ENCODE results near the gene GPRIN1. TPM values are rescaled to one million over a fixed set of nuclear protein-coding genes. Genes with fewer than 3 reads are reported as not detected.

Gene GPRIN1
- total RNA-seq, 1 donor from 2014 or later, result 2.4 TPM

DNA sequence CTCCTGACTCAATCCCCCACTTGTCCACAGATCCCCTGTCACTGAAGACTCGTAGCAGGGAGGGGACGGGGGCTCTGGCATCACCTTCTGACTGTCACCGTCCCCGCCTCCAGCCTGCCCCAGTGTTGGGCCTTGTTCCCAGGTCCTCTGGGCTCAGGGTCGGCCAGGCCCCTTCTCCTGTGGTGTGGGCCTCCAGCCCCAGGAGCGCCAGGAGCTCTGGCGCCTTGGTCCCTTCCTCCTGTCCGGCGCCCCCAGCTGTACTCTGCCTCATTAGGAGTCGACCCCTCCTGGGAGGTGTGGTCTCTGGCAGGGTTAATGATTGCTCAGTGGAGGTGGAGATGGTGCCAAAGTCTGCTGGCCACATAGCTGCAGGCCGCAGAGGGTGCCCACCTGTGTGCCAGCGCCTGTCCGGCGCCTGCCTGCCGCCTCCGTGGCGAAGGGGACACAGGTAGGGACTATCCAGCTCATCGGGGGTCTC lies 61.0 kb downstream of the GPRIN1 start, which contains the start of gene CDHR2:
Gene CDHR2, plus strand, starts transcription at position 376 of the 478 bp plus-strand sequence. CDS start 16,011 bp downstream, outside the sequence.
- intact Hi-C loops (cut with micrococcal nuclease), result no loop called here

DNA sequence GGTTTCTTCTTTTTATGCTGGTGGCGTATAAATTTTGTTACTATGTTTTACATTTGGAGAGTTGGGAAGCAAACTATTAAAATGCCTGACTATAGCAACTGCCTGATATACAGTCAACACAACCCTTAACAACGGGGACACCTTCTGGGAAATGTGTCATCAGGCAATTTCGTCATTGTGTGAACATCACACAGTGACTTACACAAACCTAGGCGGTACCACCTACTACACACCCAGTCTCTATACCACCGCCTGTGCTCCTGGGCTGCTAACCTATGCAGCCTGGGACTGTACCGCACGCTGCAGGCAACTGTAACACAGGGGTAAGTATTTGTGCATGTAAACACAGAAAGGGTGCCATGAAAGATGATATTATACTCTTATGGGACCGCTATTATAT lies 62.2 kb downstream of the GPRIN1 start:
- intact Hi-C loops (cut with micrococcal nuclease), result no loop called here

Other genes with a start within 250 kb of the GPRIN1 start
- gene KIAA1191, start 248.4 kb downstream of the GPRIN1 start, total RNA-seq, result 46.4 and 50.0 TPM in 2 replicates
- 6.4 and 6.5 TPM in 2 replicates for gene ARL10, start 244.7 kb downstream of the GPRIN1 start, total RNA-seq
- 40.2 and 47.8 TPM in 2 replicates for gene NOP16, start 221.6 kb downstream of the GPRIN1 start, total RNA-seq
- gene HIGD2A, start 221.4 kb downstream of the GPRIN1 start, total RNA-seq, result 105 and 111 TPM in 2 replicates
- 63.9 and 71.9 TPM in 2 replicates for gene CLTB, start 193.6 kb downstream of the GPRIN1 start, total RNA-seq
- gene FAF2, start 161.8 kb downstream of the GPRIN1 start, total RNA-seq, result 39.2 and 42.5 TPM in 2 replicates
- 105 and 107 TPM in 2 replicates for gene RNF44, start 72.8 kb downstream of the GPRIN1 start, total RNA-seq
- 1.1 and 1.7 TPM in 2 replicates for gene CDHR2, start 60.8 kb downstream of the GPRIN1 start, total RNA-seq
- not detected in 2 replicates for gene SNCB, start 20.4 kb upstream of the GPRIN1 start, total RNA-seq
- gene EIF4E1B, start 20.5 kb upstream of the GPRIN1 start, total RNA-seq, result not detected in 2 replicates
- gene TSPAN17, start 37.3 kb upstream of the GPRIN1 start, total RNA-seq, result 39.8 and 42.8 TPM in 2 replicates
- not detected in 2 replicates for gene UNC5A, start 200.4 kb upstream of the GPRIN1 start, total RNA-seq

Data from T-helper 2 cell treated with Interferon-gamma antibody and Interleukin-4, amounts not matched to agents 100 ng/mL and 5 ng/mL, for 36 hours (primary cell).